ENCODE results near the gene CDC5L. TPM values are rescaled to one million over a fixed set of nuclear protein-coding genes. Genes with fewer than 3 reads are reported as not detected.
A peak's percentile ranks its signal among the peaks of the same experiment; 100 is the strongest.

Gene CDC5L
- total RNA-seq, 1 donor from 2014 or later, result 30.4 TPM

DNA sequence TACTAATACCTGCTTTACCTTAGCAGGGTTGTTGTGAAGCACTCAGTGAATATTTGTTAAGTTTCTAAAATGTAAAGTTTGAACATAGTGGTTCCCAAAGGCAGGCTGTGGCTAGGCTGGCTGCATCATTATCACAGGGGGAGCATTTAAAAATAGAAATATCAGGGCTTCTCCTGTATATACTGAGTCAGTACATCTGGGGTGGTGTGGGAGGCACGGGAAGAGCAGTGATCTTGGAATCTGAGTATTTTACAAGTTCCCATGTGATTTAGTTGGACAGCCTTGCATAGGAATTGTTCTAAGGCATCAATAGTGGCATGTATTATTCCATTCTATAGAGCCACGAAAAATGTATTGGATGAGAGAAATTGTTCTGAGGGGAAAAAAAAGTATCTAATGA, 8.0 kb downstream of the CDC5L start:
- H3K36me3 Mint-ChIP-seq (ENCODE audit: insufficient read depth), result peaks cover 25% of the 10 kb centered on the region
- peaks cover 1% of the 10 kb centered on the region for H3K4me1 Mint-ChIP-seq (ENCODE audit: low read depth)
- H3K27me3 Mint-ChIP-seq, result no peaks in the 10 kb centered on the region
- no peak for TF ChIP-seq CTCF (IDR thresholded peaks at IDR 0.05; ENCODE audit: unreplicated experiment)
- DNase-seq (ENCODE audit: low spot score, unreplicated experiment), result no peak
- no peaks in the 10 kb centered on the region for H3K9me3 Mint-ChIP-seq (ENCODE audit: low read depth)
- no peak overlapping the region for H3K27ac Mint-ChIP-seq
- H3K4me3 Mint-ChIP-seq (ENCODE audit: low read depth), result no peak overlapping the region

DNA sequence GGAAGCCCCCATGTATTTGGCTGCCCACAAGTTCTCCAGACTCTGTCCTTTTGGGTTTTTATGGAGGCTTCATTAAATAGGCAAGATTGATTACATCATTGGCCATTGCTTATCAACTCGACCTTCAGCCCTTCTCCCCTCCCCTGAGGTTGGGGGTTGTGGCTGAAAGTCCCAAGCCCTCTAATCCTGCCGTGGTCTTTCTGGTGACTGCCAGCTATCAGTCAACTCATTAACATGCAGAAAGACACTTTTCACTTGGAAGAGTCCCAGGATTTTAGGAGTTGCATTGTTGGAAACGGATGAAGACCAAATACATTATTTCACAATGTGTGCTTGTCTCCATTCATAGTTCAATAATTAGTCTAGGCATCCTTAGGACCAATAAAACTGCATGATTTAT, 9.5 kb downstream of the CDC5L start:
- no peak overlapping the region for H3K4me3 Mint-ChIP-seq (ENCODE audit: low read depth)
- H3K36me3 Mint-ChIP-seq (ENCODE audit: insufficient read depth), result peaks cover 27% of the 10 kb centered on the region
- no peak for DNase-seq (ENCODE audit: low spot score, unreplicated experiment)
- H3K27me3 Mint-ChIP-seq, result no peaks in the 10 kb centered on the region
- peaks cover 1% of the 10 kb centered on the region for H3K4me1 Mint-ChIP-seq (ENCODE audit: low read depth)
- no peak for TF ChIP-seq CTCF (IDR thresholded peaks at IDR 0.05; ENCODE audit: unreplicated experiment)
- H3K9me3 Mint-ChIP-seq (ENCODE audit: low read depth), result no peaks in the 10 kb centered on the region
- H3K27ac Mint-ChIP-seq, result no peak overlapping the region

- Mint-ChIP-seq H3K9me3 (ENCODE audit: low read depth) (no peaks in the 10 kb centered on the region), H3K4me3 (ENCODE audit: low read depth) (no peak overlapping the region), H3K27ac (peak overlapping the region; percentile 33), H3K27me3 (no peaks in the 10 kb centered on the region), H3K4me1 (ENCODE audit: low read depth) (peaks cover 1% of the 10 kb centered on the region), H3K36me3 (ENCODE audit: insufficient read depth) (peaks cover 31% of the 10 kb centered on the region)
- TF ChIP-seq CTCF (IDR thresholded peaks at IDR 0.05; ENCODE audit: unreplicated experiment), result peak; percentile 10
- DNase-seq (ENCODE audit: low spot score, unreplicated experiment), result no peak
These were observed 10.1 kb downstream of the CDC5L start for GRCh38 chr6:44397424-44398164.

DNA sequence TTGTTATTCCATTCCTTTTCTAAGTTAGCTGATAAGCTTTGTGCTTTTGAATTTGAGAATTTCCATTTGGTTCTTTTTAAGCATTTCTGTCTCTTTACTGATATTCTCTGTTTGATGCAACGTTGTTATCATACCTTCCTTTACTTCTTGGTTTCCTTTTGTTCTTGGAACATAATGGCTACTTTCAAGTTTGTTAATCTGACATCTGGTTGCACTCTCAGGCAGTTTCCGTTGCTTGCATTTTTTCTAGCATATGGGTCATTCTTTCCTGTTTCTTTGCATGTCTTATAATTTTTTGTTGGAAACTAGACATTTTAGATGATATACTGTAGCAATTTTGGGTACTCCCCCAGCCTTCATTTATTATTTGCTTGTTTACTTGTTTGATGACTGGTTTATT, 12.5 kb downstream of the CDC5L start:
- peaks cover 1% of the 10 kb centered on the region for H3K4me1 Mint-ChIP-seq (ENCODE audit: low read depth)
- DNase-seq (ENCODE audit: low spot score, unreplicated experiment), result no peak
- peaks cover 31% of the 10 kb centered on the region for H3K36me3 Mint-ChIP-seq (ENCODE audit: insufficient read depth)
- H3K27ac Mint-ChIP-seq, result peak overlapping the region; percentile 43
- H3K4me3 Mint-ChIP-seq (ENCODE audit: low read depth), result no peak overlapping the region
- H3K9me3 Mint-ChIP-seq (ENCODE audit: low read depth), result no peaks in the 10 kb centered on the region
- H3K27me3 Mint-ChIP-seq, result no peaks in the 10 kb centered on the region
- TF ChIP-seq CTCF (IDR thresholded peaks at IDR 0.05; ENCODE audit: unreplicated experiment), result no peak

DNA sequence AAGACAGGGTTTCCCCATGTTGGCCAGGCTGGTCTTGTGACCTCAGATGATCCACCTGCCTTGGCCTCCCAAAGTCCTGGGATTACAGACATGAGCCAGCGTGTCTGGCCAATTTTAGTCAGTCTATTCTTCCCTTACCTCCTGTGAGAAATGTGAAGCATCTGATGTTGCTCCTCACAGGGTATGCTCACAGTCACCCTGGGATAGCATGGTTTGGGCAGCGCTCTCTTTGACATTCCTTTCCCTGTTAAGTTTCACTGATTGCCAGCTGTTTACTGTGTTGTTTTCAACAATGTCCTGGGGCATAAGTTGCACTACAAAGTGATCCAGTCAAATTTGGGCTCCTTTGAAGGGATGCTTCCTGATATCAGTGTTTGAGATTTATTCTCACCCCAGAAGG, 13.1 kb downstream of the CDC5L start:
- Mint-ChIP-seq H3K4me3 (ENCODE audit: low read depth) (no peak overlapping the region), H3K4me1 (ENCODE audit: low read depth) (peaks cover 1% of the 10 kb centered on the region), H3K27ac (peak overlapping the region; percentile 59), H3K9me3 (ENCODE audit: low read depth) (no peaks in the 10 kb centered on the region), H3K36me3 (ENCODE audit: insufficient read depth) (peaks cover 32% of the 10 kb centered on the region), H3K27me3 (no peaks in the 10 kb centered on the region)
- no peak for TF ChIP-seq CTCF (IDR thresholded peaks at IDR 0.05; ENCODE audit: unreplicated experiment)
- DNase-seq (ENCODE audit: low spot score, unreplicated experiment), result no peak

Measured in progenitor cell of endocrine pancreas (in vitro differentiated cells).